Retinal pigment epithelial cell (primary cell): ENCODE data around the gene P2RX7.
"Not testable (repeated sequence)": the region's sequence is repeated elsewhere in the genome, so short reads cannot be mapped to it uniquely, and the experiment has no call there.

Source experiments
- DNase-seq: peaks from one replicate; pipeline ENCODE4 v3.0.0-alpha.2; 2010; ENCODE audit warnings: low read depth
- H3K4me3 ChIP-seq: 2 replicates; pipeline ENCODE4 v1.5.1; 2011; ENCODE audit warnings: mild to moderate bottlenecking, low read length, control low read depth, moderate library complexity
- CTCF ChIP-seq: conservative IDR thresholded peaks from 2 replicates; pipeline ENCODE4 v1.5.1; 2011; ENCODE audit warnings: low read depth, low read length, control low read depth, inconsistent platforms

Gene P2RX7

DNA sequence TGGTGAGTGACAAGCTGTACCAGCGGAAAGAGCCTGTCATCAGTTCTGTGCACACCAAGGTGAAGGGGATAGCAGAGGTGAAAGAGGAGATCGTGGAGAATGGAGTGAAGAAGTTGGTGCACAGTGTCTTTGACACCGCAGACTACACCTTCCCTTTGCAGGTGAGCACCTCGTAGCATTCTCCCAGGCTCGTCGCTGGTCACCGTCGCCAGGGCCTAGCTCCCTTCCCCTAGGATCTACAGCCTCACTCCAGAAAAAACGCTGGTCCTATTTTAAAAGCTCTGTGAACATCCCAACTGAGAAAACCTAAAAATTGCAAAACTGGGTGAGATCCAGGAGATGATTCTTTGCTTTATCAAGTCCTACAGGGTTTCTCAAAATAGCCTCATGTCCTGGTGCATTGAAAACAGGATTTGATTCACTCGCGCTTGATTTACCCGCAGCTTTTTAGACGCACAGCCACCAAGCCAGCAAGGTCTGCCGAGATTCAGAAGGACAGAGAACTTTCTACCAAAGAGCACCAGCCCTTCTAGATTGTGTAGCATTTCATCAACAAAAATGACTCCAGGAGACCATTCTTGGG lies 22.2 kb downstream of the P2RX7 start:
- DNase-seq: no peak
- no peak overlapping the region for H3K4me3 ChIP-seq
- TF ChIP-seq CTCF: no peak

DNA sequence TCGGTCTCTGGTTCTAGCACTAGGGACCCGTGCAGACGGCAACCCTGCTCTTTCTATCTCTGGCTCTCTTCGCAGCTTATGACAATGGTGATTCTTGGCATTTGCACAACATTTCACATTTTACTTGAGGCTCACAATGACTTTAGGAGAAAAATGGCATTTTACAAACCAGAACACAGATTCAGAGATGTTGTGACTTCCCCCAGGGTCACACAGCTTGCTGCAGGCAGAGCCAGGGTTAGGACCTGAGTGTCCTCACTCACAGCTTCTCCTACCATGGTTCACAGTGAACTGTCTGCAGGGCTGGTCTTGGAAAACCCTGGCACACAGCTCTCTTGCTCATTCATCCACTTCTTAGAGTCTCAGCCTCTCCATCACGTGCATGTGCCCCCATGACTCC lies 23.7 kb downstream of the P2RX7 start:
- TF ChIP-seq CTCF: no peak
- H3K4me3 ChIP-seq: no peak overlapping the region
- DNase-seq: no peak

GRCh38 chr12:121158085-121158484 lies 25.4 kb downstream of the P2RX7 start:
- no peak overlapping the region for H3K4me3 ChIP-seq
- no peak for DNase-seq
- TF ChIP-seq CTCF: no peak

- DNase-seq, H3K4me3 ChIP-seq: not testable (repeated sequence)
These were observed 26.2 kb downstream of the P2RX7 start for GRCh38 chr12:121158728-121159351.

DNA sequence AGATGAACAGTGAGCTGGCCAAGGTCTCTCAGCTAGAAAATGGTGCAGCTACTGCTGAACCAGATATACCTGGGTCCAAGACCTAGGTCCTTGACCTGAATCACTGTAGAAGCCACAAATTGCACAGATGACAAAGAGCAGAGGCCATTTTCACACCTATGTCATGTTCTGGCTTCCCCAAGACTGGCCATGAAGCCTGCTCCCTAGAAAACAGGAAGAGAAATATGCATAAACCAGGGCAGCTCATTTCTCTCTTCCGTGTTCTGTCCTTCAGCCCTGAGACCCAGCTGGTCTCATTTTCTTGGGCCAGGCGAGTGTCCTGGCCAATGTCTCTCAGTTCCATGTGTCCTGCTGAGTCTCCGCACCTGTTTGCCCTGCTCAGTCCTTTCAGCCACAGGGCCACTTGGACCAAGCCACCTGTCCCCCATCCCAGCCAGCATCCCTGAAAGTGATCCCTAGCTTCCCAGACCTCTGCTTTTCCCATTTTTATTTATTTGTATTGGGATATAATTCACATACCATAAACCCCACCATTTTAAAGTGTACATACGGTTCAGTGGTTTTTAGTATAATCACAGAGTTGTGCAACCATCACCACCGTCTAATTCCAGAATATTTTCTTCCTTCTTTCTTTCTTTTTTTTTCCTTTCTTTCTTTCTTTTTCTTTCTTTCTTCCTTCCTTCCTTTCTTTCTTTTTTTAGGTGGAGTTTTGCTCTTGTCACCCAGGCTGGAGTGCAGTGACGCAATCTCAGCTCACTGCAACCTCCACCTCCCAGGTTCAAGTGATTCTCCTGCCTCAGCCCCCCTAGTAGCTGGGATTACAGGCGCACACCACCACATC lies 27.0 kb downstream of the P2RX7 start:
- TF ChIP-seq CTCF: no peak
- no peak overlapping the region for H3K4me3 ChIP-seq
- DNase-seq: no peak

GRCh38 chr12:121162384-121162783 lies 29.7 kb downstream of the P2RX7 start:
- no peak overlapping the region for H3K4me3 ChIP-seq
- no peak for DNase-seq
- no peak for TF ChIP-seq CTCF

DNA sequence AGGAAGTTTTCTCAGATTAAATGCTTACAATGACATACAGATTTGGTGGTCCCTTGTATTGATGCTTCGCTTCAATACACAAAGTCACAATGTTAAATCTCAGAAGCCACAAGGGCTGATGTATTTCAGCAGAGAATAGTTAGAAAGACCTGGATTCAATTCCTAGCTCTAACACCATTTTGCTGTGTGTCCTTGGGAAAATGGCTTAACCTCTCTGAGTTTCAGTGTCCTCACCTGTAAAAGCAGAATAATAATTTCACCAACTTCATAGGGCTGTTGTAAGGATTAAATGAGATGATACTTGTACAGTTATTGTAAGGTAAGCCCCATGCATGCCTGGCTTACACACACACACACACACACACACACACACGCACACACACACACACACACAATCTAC lies 30.3 kb downstream of the P2RX7 start:
- no peak for TF ChIP-seq CTCF

DNA sequence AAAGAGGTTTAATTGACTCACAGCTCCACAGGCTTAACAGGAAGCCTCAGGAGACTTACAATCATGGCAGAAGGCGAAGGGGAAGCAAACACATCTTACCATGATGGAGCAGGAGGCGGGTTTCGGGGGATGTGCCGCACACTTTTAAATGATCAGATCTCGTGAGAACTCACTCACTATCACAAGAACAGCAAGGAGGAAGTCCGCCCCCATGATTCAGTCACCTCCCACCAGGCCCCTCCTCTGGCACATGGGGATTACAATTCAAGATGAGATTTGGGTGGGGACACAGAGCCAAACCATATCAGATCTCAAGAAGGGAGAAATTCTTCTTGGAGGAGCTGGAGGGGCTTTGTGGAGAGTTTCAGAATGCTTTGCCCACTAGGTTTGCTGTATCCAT lies 32.2 kb downstream of the P2RX7 start:
- DNase-seq: not testable (repeated sequence)

More for the DNA sequence above, 30.3 kb downstream of the P2RX7 start:
- H3K4me3 ChIP-seq: no peak overlapping the region
- no peak for DNase-seq

More for the DNA sequence above, 32.2 kb downstream of the P2RX7 start:
- not testable (repeated sequence) for H3K4me3 ChIP-seq
